Activated T-cell treated with anti-CD3 and anti-CD28 coated beads, Interleukin-2, amount 50 U/mL, for 1 hour (primary cell): ENCODE results near the gene KCTD19.

Experiments
- DNase-seq: peaks from one replicate; pipeline ENCODE4 v3.0.0-alpha.2; 2020

Gene KCTD19

DNA sequence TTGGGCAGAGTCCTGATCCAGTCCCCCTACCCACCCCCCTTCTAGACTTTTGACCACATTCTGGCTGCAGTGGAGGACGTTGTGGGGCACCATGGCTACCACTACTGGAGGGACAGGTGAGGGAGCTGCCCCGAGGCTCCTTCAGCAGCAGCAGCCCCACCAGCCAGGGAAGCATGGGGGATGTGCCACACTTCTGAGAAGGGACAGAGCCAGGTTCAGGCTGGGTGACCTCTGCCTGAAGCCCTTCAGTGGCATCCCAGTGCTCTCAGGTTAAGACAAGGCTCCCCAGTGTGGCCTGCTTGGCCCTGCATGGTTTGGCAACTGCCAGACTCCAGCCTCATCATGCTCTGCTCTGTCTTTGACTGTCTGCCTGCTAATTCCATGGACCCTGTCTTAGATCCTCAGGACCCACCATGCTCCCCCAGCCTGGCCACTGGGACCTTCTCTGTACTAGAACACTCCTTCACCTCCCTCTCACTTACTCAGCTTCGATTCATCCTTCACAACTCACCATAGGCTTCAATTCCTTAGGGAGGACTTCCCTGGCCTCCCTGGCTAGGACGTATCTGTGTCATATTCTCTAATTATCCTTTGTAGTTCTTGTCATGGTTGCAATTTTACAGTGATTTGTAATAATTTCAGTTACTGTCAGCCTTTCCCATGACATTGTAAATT lies 68.9 kb downstream of the KCTD19 start:
- DNase-seq = no peak

DNA sequence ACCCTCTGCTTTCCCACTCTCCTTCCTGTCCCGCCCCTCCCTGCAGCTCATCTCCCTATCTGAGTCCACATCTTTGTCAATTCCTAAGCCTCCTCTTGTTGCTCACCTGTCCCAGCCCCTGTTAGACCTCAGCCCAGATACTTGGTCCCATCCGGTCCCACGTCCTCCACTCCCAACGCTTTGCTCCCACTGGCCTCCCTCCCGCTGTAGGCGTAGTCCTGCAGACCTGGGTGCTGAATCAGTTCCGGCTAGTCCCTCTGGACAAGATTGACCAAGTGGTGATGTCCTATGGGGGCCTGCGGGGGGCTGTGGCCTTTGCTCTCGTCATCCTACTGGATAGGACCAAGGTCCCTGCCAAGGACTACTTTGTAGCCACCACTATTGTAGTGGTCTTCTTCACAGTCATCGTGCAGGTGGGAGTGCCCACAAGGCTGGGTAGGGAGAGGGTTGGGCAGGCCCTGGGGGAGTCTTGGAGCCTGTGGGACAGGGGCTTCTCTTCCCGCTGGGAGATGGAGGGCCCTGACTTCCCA lies 69.8 kb downstream of the KCTD19 start:
- no peak for DNase-seq

DNA sequence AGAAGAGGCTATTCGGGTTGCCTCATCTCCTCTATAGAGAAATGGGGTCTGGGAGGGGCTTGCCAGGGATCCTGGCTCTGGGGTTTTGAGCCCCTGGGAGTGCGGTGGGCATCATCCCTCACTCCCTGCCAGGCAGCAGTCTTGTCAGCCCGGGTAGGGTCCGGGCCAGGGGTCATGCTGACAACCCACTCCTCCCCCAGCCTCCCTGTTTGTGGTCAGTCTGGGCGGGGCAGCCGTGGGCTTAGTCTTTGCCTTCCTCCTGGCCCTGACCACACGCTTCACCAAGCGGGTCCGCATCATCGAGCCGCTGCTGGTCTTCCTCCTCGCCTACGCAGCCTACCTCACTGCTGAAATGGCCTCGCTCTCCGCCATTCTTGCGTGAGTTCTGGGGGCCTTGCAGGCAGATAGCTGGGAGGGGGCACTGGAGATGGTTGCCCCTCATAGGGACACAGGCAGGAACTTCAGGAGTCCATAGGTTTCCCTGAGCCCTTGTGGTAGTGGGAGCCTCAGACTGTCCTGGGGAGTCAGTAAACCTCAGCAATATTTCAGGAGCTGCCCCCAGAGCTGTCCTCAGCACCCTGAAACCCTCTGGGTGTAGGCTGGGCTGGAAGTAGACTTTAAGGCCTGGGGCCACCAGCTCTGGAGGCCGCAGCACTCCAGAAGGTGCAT lies 70.9 kb downstream of the KCTD19 start:
- DNase-seq = no peak

DNA sequence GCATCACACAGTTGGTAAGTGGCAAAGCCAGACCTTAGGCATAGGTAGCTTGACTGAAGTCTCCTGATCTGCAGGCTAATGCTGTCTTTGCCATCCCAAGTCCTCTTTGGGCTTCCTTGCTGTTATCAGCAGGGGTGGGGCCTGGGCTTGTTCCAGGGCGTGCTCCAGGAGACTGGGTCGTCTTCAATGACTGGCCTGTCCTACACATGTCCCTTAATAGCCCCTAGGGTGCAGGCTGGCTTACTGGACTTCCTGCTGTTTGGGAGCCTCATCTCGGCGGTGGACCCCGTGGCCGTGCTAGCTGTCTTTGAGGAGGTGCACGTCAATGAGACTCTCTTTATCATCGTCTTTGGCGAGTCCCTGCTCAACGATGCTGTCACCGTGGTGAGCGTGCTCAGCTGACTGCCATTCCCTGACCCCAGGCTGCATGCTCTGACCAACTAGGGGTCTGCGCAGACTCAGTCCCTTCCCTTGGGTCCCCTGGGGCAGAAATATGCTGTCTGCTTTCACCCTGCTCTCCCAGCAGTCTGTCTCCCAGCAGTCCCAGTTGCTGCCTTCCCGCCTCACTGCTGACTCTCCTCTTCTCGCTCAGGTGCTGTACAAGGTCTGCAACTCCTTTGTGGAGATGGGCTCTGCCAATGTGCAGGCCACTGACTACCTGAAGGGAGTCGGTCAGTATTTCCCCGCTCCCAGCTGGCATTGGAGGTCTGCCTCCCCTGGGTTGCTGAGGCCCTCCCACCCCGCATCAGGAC lies 71.6 kb downstream of the KCTD19 start:
- DNase-seq = no peak

DNA sequence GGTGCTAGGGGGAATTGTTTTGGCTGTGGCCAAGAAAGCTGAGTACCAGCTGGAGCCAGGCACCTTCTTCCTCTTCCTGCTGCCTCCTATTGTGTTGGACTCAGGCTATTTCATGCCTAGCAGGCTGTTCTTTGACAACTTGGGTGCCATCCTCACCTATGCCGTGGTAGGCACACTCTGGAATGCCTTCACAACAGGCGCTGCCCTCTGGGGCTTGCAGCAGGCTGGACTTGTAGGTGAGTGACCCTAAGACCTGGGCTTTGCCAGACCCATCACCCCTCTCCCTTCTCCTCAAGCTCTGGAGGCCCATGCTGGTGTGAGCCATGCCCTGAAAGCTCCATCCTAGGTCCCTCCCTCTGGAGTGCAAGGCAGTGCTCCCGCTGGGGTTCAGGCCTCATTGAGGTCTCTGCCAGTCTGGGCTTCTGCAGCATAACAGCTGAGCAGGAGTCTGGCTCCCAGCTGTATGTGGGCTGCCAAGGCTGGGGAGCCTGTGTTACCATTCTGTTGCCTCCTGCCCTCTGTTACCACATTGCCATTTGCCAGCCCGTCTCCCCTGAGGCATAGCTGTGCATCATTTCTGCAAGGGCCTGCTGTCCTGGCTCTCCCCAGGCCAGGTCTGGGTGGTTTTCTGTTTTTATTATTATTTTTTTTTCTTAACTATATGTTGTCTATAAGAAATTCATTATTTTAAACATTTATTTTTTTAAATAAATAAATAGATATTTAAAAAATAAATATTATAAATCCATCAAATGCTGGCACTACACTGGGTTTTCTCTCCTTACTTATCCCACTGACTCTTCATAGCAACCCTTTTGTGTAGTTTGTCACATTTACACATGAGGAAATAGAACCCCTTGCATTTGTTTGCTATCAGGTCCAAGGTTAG lies 73.7 kb downstream of the KCTD19 start:
- DNase-seq = no peak

DNA sequence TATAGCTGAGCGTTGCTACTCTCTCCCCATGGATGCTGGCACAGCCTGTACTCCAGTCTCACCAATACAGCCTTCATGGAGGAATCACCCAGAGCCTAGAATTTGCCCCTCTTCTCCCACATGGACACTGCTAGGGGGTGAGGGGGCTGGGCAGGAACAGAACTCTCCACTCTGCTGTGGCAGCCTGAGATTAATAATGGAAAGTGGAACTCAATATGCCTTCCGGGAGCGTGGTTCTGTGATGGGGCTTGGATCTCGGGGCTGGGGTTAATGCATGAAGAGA lies 76.6 kb downstream of the KCTD19 start:
- no peak for DNase-seq

DNA sequence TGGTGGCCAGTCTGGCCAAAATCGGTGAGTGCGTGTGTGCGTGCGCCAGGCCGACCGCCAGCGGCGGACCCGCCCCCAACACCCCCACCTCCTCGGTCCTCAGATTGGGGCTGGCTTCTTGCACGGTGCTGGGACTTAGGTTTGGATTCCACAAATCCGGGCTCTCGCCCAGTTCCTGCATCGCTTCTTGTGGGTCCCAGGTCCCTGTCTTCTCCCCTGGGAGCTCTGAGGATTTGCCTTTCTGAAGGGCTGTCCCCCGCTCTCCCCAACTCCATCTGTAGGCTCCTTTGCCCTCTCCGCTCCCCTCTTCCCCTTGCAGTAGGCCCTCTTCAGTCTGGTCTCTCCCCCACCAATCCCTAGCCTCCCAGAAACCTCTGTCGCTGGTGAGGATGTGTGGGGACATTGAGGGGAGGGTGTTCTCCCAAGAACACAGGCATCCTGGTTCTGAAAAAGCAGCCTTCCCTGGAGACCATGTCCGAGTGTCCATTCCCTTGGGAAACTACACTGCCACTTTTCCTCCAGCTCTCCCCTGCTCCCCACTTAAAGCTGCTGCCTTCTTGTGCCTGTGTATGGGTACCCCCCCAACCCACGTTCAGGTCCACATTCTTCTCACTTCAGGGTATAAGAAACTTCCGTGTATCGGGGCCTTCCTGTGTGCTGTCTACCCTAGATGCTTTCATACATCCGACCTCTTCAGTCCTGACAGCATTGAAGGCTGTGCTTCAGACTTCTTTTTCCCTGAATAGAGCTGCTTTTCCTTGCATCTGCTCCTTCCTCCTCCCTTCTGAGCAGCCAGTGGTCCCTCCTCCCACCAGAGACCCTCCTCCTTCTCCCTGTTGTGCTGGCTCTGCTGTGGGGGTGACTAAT lies 77.1 kb downstream of the KCTD19 start:
- no peak for DNase-seq

DNA sequence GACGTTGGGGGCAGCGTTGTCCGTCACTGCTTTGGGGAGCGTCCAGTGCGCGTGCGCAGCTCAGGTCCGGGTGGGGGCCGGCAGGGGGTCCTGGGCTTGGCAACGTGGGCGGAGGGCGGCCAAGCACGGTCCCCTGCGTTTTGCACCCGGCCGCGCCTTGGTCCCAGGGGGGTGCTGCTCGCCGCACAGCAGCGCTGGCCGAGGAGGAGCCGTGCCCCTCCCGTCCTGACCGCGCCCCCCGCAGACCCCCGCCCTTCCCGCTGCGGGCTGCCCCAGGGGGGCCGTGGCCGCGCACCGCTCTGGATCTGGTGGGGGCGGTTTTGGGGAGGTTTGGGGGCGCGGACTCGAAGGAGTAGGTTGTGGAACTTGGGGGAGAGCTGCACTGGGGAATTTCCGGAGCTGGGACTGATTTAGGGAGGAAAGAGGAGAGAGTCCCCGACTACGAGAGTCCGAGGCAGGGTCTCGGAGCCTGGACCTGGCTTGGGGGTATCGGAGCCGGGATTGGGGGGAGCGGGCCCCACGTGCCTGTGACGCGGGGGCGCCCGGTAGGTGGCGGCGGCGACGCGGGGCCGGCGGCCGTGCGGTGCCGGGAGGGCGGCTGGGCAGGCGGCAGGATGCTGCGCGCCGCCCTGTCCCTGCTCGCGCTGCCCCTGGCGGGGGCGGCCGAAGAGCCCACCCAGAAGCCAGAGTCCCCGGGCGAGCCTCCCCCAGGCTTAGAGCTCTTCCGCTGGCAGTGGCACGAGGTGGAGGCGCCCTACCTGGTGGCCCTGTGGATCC lies 78.0 kb downstream of the KCTD19 start, which contains the start of gene SLC9A5:
SLC9A5 (plus strand) TSS at position 579 of the 777 bp plus-strand sequence; CDS start at position 615, 36 bp downstream.
- peak; percentile 45 for DNase-seq

DNA sequence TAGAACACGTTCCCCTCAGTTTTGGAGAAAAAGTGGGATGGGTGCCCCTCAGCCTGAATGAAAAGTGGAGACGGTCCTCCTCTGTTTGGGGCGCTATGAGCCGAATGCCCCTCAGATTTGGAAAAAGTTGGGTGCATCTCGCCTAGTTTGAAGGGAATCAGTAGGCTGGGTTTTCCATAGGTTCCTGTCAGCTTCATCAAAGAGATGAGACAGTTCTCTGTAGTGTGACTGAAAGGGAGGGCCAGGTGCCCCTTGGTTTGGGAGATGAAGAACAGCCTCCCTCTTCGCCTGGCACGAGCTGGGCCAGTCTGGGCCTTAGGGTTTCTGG lies 78.5 kb downstream of the KCTD19 start:
- no peak for DNase-seq

DNA sequence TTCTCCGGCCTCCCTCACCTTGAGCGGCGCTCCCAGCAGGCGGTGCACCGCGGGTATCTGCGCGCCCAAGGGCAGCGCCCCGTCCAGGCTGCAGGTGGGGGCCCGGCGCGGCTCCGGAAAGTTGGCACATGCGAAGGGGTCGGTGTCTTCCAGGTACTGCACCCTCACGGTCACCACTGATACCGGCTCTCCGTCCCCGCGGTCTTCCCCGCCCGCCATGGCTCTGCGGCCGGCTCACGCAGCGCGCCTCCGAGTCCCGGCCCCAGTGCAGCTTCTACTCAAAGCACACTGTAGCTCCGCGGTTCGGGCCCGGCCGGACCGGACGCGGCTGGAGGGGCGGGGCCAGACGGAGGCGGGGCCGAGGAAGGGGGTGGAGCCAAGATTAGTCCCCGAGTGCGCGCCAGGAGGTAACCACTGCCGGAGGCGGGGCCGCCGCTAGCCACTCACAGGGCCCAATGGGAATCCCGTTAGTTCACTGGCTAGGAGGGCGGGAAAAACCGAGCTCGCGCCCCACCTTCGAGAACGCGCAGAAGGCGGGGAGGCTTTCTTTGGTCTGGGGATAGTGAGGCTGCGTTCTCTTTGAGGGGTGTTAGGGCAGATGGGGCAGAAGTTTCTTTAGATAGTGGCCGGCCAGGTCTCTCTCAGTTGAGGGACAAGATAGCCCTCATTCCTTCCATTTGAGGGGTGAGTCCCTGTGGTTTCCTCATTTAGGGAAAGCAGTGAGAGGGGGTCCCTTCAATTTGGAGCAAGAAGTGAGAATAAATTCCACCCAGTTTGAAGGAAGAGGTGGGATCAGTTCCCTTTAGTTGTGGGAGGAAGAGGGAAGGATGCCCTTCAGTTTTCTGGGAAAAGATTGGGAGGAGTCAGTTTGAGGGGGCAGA lies 79.1 kb downstream of the KCTD19 start, which contains the start of gene FHOD1:
FHOD1 (minus strand) TSS at position 290 of the 881 bp plus-strand sequence; CDS start at position 219, 71 bp downstream.
- DNase-seq = peak; percentile 96

DNA sequence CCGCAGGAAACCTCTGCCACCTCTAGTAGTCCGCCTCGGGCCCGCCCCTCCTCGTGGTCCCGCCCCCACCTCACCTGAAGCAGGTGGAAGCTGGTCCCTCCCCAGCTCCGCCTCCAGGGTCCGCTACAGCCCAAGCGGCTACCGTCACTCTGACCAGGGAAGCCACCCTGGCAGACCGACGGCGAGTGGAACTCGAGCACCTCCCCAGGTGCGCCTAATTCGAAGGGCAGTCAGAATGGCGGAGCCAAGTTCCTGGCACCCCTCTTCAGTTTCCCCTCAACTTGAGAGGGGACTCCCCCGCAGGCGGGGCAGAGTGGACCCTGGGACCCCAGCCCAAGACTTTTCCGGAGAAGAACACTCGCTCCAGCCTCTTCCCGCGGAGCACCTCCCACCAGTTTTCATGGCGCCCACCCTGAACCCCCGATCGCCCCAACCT lies 79.8 kb downstream of the KCTD19 start:
- peak; percentile 63 for DNase-seq

DNA sequence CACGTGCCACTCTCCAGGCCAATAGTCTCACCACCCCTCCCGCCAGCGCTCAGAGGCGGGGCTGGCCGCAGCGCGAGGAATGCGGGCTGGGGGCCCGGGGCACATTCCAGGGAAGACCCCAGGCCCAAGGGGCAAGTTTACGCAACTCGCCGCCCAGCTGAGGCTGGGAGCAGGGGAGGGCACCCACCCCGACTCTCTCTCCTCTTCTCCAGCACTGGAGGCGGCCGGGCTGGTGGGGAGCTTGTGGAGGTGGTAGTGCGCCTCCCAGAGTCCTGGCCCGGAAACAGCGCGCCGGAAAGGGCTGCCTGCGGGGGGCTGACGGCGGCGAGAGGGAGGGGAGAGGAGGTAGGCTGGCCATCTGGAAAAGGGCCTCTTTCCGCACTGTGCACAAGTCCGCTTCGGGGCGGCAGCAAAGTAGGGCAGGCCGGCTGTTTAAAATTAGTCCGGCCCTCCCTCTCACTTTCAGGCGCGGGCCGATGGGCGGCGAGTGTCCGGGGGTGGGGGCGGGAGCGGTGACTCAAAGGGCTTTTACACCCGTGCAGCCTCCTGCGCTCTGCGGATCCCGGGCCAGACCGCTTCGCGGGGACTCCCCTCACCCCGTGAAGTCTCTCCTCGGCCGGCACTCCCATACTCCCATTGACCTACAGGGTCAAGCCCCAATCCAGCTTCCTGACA lies 80.3 kb downstream of the KCTD19 start:
- no peak for DNase-seq

DNA sequence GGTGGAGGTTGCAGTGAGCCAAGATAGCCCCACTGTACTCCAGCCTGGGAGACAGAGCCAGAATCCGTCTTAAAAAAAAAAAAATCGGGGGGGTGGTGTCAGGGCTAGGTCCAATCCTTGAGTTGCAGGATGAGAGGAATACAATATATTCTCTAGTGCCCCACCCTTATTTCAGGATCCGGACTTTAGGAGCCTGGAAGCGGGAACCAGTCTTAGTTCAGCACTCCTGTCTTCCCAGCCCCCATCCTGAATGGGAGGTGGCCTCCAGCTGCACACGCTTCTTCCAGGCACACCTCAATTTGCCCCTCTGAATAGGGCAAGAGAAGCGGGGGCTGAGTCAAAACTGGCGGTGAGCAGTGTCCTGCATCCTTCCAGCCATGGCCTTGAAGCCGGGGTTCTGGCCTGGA lies 80.9 kb downstream of the KCTD19 start:
- no peak for DNase-seq

DNA sequence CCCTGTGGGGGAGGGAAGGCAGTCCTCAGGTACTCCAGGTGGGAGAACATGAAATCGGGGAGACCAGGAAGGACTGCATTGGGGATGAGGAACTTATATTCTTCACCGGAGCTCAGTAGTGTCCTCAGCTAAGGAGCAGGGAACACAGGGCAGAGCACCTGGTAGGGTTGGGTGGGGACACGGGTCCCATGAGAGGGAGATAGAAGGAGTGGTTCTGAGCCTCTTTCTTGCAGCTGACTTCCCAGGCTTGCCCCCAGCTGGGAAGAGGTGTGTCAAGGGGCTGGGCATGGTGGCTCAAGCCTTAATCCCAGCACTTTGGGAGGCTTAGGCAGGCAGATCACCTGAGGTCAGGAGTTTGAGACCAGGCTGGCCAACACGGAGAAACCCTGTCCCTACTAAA lies 81.4 kb downstream of the KCTD19 start:
- no peak for DNase-seq

DNA sequence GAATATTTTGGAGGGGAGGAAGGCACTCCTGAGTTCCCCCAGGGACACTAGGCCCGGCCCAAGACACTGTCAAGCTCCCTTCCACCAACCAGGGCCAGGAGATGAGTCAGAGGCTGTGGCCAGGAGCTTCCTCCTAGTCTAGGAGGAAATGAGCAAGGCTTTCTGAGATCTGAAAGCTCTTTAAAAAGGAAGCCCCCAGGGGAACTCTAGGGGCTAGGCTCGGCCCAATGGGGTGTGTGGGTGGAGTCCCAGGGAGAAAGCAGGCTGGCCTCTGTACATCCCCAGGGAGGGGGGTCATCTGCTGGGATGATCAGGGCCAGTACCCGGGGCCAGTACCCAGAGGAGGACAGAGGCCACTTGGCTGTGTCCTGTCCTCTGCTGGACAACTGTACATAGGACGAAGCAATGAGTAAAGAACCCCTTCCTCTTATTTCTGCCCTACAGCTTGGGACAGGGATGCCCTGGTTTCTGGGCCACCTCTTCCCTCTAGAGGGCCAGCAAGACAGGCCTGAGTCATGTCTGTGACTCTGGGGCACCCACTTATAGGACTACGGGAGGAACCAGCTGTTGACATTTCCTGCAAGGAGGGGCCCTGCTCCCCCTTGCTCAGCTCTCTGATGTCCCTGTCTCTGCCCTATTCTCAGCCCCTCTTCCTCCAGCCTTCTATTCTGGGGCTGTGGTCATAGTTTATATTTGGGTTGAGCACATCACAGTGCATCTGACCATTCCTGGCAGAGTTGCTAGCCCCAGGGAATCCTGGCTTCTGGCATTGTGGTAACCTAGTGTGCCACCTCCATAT lies 82.0 kb downstream of the KCTD19 start:
- DNase-seq = peak; percentile 74

DNA sequence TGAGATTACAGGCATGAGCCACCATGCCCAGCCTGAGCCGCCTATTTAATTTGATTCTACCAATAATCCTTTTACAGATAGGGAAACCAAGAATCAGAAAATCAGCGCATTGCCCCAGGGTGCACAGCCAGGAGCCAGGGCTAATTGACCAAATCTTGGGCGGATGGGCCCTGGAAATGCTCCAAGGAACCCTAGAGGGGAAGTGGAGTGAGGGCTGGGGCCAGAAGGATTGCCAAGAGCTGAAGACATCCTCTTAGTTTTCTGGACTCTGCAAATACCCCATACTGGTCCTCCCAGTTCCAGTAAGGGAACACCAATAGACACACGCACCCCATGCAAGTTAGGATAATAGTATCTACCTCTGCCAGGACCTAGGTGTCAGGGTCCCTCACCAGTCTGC lies 83.1 kb downstream of the KCTD19 start:
- DNase-seq = no peak

DNA sequence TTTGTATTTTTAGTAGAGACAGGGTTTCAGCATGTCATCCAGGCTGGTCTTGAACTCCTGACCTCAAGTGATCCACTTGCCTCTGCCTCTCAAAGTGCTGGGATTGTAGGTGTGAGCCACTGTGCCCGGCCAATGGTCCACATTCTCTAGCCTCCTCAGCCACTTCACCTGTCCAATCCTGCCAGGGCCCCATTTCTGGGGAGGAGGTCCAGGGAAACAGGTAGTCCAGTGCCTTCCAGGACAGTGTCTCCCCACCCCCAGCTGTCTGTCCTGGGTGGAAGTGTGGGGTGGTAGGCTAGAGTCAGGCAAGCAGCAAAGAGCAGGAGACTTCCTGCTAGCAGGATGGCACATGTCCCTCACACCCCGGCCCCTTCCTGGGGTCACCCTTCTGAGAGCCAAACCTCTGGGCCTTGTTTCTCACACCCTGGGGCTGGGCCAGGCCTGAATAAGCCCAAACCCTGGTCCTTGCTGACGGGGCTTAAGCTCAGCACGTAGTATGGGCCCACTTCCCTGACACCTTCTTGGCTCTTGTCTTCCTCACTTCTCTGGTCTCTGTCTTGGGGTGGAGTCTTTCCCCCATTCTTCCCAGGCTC lies 84.3 kb downstream of the KCTD19 start:
- no peak for DNase-seq
